K562 (cell line): ENCODE results near the gene HIVEP3. TPM values are rescaled to one million over a fixed set of nuclear protein-coding genes. Genes with fewer than 3 reads are reported as not detected.

Experiments
- ATAC-seq: fragments of 200-7000 bp; cut with Tn5 transposase; 3 replicates; pipeline ENCODE4 v1.9.1; 2020; ENCODE audit warnings: moderate library complexity
- BruUV-seq: library from RNA; stranded (reverse); fragments of 400-500 nt; replicated peaks from 2 replicates; lab custom pipeline; 2021; lab: Mats Ljungman, UMichigan
- CTCF ChIA-PET: fragments of 300-600 bp; formaldehyde crosslinking; extraction: SDS; loops from one replicate; lab custom pipeline; 2021; ENCODE audit warnings: low intra/inter-chr PET ratio; lab: Yijun Ruan, JAX
- POLR2A ChIA-PET: fragments of 300-600, 350-650 bp; sonication (Branson Sonifier 250); formaldehyde crosslinking; extraction: SDS; loops from one replicate; lab custom pipeline; 2021; ENCODE audit warnings: antibody characterized with exemption, inconsistent platforms; lab: Yijun Ruan, JAX
- DNase-seq, 4 experiments: peaks; one replicate each; pipeline versions ENCODE4 v3.0.0 to v3.0.0-alpha.2; 2011 to 2018; ENCODE audit warnings: low spot score in 3 of 4, mixed read lengths in 3 of 4; ENCODE audit errors: extremely low read depth in 1 of 4
- FAIRE-seq: peaks from 2 replicates; lab custom pipeline; 2011; peaks lifted over from hg19 to GRCh38; lab: Jason Lieb, UNC
- H2AFZ ChIP-seq: 2 replicates; pipeline ENCODE4 v1.6.0; 2011; ENCODE audit warnings: low read depth, low read length, control low read depth, inconsistent platforms
- H3K27ac ChIP-seq: fragments of 200-600 bp; 3 replicates; pipeline ENCODE4 v1.8.0; 2011; ENCODE audit warnings: low read depth, mild to moderate bottlenecking, control low read depth, inconsistent platforms, low read length, moderate library complexity, mixed read lengths; ENCODE audit errors: extremely low read depth
- H3K27me3 ChIP-seq, 2 experiments: fragments of 300-600 bp in 1 of 2; 2 replicates in 1 of 2; 3 replicates in 1 of 2; pipeline versions ENCODE4 v1.6.0 to v1.8.0; 2011; ENCODE audit warnings: inconsistent platforms in 2 of 2, low read length in 2 of 2, mild to moderate bottlenecking in 1 of 2, mixed read lengths in 1 of 2, moderate library complexity in 1 of 2; ENCODE audit not compliant: control insufficient read depth in 2 of 2, insufficient read depth in 2 of 2
- H3K36me3 ChIP-seq: fragments of 300-600 bp; 3 replicates; pipeline ENCODE4 v1.8.0; 2011; ENCODE audit warnings: mild to moderate bottlenecking, low read length, inconsistent platforms; ENCODE audit not compliant: control insufficient read depth, insufficient read depth
- H3K4me1 ChIP-seq, 2 experiments: fragments of 200-600 bp in 1 of 2; replicated peaks in 1 of 2; 2 replicates in 1 of 2; 3 replicates in 1 of 2; pipeline versions ENCODE4 v1.5.1 to v1.8.0; 2011; ENCODE audit warnings: inconsistent platforms in 2 of 2, low read length in 2 of 2, mild to moderate bottlenecking in 1 of 2, mixed read lengths in 1 of 2, moderate library complexity in 1 of 2; ENCODE audit not compliant: control insufficient read depth in 2 of 2, insufficient read depth in 2 of 2
- H3K4me2 ChIP-seq: 2 replicates; pipeline ENCODE4 v1.6.1; 2011; ENCODE audit warnings: low read length, control low read depth, inconsistent platforms, mixed read lengths; ENCODE audit not compliant: insufficient read depth
- H3K4me3 ChIP-seq: fragments of 200-600 bp; sonication (generic), shearing (Covaris generic); 2 replicates; pipeline ENCODE4 v1.5.1; 2016; ENCODE audit warnings: control low read depth, inconsistent platforms
- H3K79me2 ChIP-seq: fragments of 200-600 bp; 3 replicates; pipeline ENCODE4 v1.8.0; 2011; ENCODE audit warnings: low read length, inconsistent platforms; ENCODE audit not compliant: control insufficient read depth, insufficient read depth
- H3K9ac ChIP-seq, 2 experiments: 2 replicates each; pipeline versions ENCODE4 v1.6.0 to v1.6.1; 2011; ENCODE audit warnings: low read depth in 2 of 2, low read length in 2 of 2, control low read depth in 1 of 2, inconsistent platforms in 1 of 2, mild to moderate bottlenecking in 1 of 2, mixed read lengths in 1 of 2; ENCODE audit not compliant: insufficient read depth in 1 of 2
- H3K9me1 ChIP-seq: one replicate; pipeline ENCODE4 v1.6.0; 2011; ENCODE audit warnings: inconsistent platforms, mild to moderate bottlenecking, low read length, moderate library complexity; ENCODE audit not compliant: control insufficient read depth, insufficient read depth
- H3K9me3 ChIP-seq: replicated peaks from 2 replicates; pipeline ENCODE4 v1.5.1; 2011; ENCODE audit warnings: low read depth, low read length, inconsistent platforms; ENCODE audit not compliant: control insufficient read depth, insufficient read depth
- H4K20me1 ChIP-seq: replicated peaks from 2 replicates; pipeline ENCODE4 v1.6.1; 2011; ENCODE audit warnings: low read length, inconsistent platforms, mixed read lengths; ENCODE audit not compliant: control insufficient read depth, insufficient read depth
- ERF ChIP-seq: fragments of 450-650 bp; formaldehyde crosslinking; IDR thresholded peaks from 2 replicates; pipeline ENCODE4 v1.4.0; 2020; ENCODE audit warnings: mild to moderate bottlenecking, mixed read lengths
- HOXB6 ChIP-seq: fragments of 250-450 bp; sonication (Bioruptor Pico); IDR thresholded peaks from 2 replicates; pipeline ENCODE4 v1.5.1; 2022; ENCODE audit warnings: mild to moderate bottlenecking, borderline replicate concordance
- MBD2 ChIP-seq: sonication (generic); IDR thresholded peaks from 2 replicates; pipeline ENCODE4 v1.6.1; 2016; ENCODE audit warnings: low read depth, borderline replicate concordance
- WGBS: fragments of 100-300 bp; shearing (Covaris generic); methylation state at CpG from one replicate; pipeline ENCODE4 v1.1.6; 2016; ENCODE audit warnings: low coverage, mixed read lengths; ENCODE audit not compliant: insufficient coverage; ENCODE audit errors: missing lambda C conversion rate; 5-methylcytosine and 5-hydroxymethylcytosine counted together
- in situ Hi-C: fragments of 300-500 bp; cut with MboI; formaldehyde crosslinking; loops from 4 replicates; pipeline ENCODE4 v1.15.0; 2018; ENCODE audit warnings: inconsistent platforms, mixed read lengths
- intact Hi-C: fragments of 100-400 bp; cut with micrococcal nuclease; formaldehyde crosslinking; loops from 2 replicates; pipeline ENCODE4 v1.14.2; 2022
- polyA plus RNA-seq, 8 experiments: library from polyadenylated mRNA; depleted of rRNA in 4 of 8; stranded (reverse) in 5 of 8; unstranded in 3 of 8; fragments of >200 nt; fragmentation: Nextera tagmentation in 2 of 8; fragmentation: Illumina TruSeq in 1 of 8; extraction: Ambion mirVana in 2 of 8; extraction: Trizol in 1 of 8; gene quantifications; 2 replicates each; pipeline versions ENCODE4 v1.2.1 to v1.2.3, GENCODE V29; 2011 to 2014; ENCODE audit warnings: inconsistent platforms in 1 of 8, missing spikeins in 1 of 8
- total RNA-seq, 7 experiments: library from RNA; depleted of rRNA in 6 of 7; stranded (reverse); fragments of >200 nt in 6 of 7; fragmentation: Illumina TruSeq in 2 of 7; extraction: Trizol in 2 of 7; gene quantifications; 2 replicates each; pipeline versions ENCODE4 v1.2.1 to v1.2.3, GENCODE V29; 2011 to 2021; ENCODE audit warnings: low replicate concordance in 1 of 7
- TF ChIP-seq, protein P1 (sequence below): fragments of 450-650 bp; IDR thresholded peaks from 2 replicates; pipeline ENCODE4 v1.6.1; 2016; ENCODE audit warnings: mild to moderate bottlenecking, moderate library complexity

HIVEP3 gene
- total and polyA plus RNA-seq, 9 of the 15 experiments (the other 6 are each of a cell fraction or from before 2014, with no cell fraction given): 0.09 to 0.58 (median 0.34) TPM; not detected in 1

DNA sequence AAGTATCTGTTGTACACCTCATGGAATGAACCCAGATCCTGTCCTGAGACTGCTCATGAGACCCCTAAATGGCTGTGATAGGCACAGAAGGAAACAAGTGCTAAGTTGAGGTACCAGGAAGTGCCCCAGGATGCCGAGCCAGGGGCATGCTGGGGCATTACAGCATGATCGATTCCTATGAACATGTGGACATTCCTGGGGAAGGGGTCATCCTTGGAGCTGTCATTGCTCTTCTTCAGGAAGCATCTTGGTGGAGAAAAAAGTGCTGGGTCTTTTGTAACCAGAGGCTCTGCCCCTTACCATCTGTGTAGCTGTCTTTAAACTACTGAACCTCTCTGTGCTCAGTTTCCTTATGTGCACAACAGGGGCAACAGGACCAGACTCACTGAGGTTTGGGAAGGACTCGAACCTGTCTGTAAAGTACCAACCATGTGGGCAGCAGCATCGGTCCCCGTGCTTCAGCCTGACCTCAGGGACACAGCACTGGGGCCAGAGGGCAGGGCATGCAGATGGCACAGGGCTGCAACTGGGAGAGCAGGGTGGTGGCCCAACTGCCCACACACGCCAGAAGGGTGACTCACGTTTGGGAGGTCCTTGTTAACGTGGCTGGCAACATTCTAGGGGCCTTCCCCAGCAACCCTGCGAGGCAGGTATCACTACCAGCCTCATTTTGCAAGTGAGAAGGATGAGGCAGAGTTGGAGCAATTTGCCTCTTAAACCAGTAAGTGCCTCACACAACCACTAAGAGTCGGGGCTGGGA, 291.9 kb downstream of the HIVEP3 start (continued):
- TF ChIP-seq MBD2 (no peak), ERF (CRISPR knock-in tag) (no peak)

DNA sequence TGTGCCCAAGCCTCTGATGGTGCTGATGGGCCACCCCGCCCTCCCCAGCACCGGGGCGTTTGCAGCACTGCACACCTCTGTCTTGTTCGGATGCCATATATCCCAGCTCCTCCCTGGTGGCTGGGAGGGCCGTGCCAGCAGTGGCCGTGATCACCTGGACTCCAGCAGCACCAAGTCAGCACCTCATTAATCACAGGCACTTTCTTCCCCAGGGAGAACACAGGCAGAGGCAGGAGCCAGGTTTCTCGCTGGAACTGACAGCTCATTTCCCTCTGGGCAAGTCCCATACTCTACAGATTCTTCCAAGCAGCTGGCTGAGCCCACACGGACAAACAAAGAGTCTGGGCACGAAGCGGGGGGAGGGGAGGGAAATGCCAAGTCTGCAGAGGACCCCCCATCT, 292.6 kb downstream of the HIVEP3 start:
- Histone ChIP-seq H3K27ac (no peak overlapping the region), H3K4me1 (no peaks in the 10 kb centered on the region), H3K4me3 (no peak overlapping the region), H2AFZ (no peak overlapping the region), H3K9me3 (no peaks in the 10 kb centered on the region), H3K4me2 (no peak overlapping the region), H3K36me3 (no peaks in the 10 kb centered on the region), H3K27me3 (peaks cover 6 to 44% of the 10 kb centered on the region in 2 experiments; a peak in 4 of 5 replicates), H3K79me2 (no peaks in the 10 kb centered on the region), H3K9me1 (no peaks in the 10 kb centered on the region), H3K9ac (no peak overlapping the region), H4K20me1 (0 out of 2 replicates have a peak, but pooled peaks cover 5% of the 10 kb centered on the region)
- no peak for ATAC-seq
- intact Hi-C loops: no loop called here
- TF ChIP-seq, protein P1, sequence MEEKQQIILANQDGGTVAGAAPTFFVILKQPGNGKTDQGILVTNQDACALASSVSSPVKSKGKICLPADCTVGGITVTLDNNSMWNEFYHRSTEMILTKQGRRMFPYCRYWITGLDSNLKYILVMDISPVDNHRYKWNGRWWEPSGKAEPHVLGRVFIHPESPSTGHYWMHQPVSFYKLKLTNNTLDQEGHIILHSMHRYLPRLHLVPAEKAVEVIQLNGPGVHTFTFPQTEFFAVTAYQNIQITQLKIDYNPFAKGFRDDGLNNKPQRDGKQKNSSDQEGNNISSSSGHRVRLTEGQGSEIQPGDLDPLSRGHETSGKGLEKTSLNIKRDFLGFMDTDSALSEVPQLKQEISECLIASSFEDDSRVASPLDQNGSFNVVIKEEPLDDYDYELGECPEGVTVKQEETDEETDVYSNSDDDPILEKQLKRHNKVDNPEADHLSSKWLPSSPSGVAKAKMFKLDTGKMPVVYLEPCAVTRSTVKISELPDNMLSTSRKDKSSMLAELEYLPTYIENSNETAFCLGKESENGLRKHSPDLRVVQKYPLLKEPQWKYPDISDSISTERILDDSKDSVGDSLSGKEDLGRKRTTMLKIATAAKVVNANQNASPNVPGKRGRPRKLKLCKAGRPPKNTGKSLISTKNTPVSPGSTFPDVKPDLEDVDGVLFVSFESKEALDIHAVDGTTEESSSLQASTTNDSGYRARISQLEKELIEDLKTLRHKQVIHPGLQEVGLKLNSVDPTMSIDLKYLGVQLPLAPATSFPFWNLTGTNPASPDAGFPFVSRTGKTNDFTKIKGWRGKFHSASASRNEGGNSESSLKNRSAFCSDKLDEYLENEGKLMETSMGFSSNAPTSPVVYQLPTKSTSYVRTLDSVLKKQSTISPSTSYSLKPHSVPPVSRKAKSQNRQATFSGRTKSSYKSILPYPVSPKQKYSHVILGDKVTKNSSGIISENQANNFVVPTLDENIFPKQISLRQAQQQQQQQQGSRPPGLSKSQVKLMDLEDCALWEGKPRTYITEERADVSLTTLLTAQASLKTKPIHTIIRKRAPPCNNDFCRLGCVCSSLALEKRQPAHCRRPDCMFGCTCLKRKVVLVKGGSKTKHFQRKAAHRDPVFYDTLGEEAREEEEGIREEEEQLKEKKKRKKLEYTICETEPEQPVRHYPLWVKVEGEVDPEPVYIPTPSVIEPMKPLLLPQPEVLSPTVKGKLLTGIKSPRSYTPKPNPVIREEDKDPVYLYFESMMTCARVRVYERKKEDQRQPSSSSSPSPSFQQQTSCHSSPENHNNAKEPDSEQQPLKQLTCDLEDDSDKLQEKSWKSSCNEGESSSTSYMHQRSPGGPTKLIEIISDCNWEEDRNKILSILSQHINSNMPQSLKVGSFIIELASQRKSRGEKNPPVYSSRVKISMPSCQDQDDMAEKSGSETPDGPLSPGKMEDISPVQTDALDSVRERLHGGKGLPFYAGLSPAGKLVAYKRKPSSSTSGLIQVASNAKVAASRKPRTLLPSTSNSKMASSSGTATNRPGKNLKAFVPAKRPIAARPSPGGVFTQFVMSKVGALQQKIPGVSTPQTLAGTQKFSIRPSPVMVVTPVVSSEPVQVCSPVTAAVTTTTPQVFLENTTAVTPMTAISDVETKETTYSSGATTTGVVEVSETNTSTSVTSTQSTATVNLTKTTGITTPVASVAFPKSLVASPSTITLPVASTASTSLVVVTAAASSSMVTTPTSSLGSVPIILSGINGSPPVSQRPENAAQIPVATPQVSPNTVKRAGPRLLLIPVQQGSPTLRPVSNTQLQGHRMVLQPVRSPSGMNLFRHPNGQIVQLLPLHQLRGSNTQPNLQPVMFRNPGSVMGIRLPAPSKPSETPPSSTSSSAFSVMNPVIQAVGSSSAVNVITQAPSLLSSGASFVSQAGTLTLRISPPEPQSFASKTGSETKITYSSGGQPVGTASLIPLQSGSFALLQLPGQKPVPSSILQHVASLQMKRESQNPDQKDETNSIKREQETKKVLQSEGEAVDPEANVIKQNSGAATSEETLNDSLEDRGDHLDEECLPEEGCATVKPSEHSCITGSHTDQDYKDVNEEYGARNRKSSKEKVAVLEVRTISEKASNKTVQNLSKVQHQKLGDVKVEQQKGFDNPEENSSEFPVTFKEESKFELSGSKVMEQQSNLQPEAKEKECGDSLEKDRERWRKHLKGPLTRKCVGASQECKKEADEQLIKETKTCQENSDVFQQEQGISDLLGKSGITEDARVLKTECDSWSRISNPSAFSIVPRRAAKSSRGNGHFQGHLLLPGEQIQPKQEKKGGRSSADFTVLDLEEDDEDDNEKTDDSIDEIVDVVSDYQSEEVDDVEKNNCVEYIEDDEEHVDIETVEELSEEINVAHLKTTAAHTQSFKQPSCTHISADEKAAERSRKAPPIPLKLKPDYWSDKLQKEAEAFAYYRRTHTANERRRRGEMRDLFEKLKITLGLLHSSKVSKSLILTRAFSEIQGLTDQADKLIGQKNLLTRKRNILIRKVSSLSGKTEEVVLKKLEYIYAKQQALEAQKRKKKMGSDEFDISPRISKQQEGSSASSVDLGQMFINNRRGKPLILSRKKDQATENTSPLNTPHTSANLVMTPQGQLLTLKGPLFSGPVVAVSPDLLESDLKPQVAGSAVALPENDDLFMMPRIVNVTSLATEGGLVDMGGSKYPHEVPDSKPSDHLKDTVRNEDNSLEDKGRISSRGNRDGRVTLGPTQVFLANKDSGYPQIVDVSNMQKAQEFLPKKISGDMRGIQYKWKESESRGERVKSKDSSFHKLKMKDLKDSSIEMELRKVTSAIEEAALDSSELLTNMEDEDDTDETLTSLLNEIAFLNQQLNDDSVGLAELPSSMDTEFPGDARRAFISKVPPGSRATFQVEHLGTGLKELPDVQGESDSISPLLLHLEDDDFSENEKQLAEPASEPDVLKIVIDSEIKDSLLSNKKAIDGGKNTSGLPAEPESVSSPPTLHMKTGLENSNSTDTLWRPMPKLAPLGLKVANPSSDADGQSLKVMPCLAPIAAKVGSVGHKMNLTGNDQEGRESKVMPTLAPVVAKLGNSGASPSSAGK: no peak
- no peak for TF ChIP-seq HOXB6
- ChIA-PET POLR2A (no interaction called here), CTCF (no interaction called here)
- under 1% methylated on average over 10 of the region's 10 CpGs for WGBS
- DNase-seq: no peak
- FAIRE-seq: no peak
- BruUV-seq: no TSS peak
- in situ Hi-C loops: no loop called here
